Transverse colon (tissue), 4 donors: ENCODE results near the gene LACTBL1. TPM values are rescaled to one million over a fixed set of nuclear protein-coding genes. Genes with fewer than 3 reads are reported as not detected.

Experiments
- DNase-seq: peaks from one replicate; pipeline ENCODE4 v3.0.0-alpha.2; 2019
- H3K27ac ChIP-seq, 4 donors: fragments of 200-600 bp; sonication (generic); 2 replicates each; pipeline ENCODE4 v1.5.1; 2016 to 2018; ENCODE audit warnings: inconsistent platforms in 4 of 4
- H3K27me3 ChIP-seq: fragments of 200-600 bp; sonication (generic); 2 replicates; pipeline ENCODE4 v1.5.1; 2017; ENCODE audit warnings: inconsistent platforms
- H3K36me3 ChIP-seq, 4 donors: fragments of 200-600 bp; sonication (generic); 2 replicates each; pipeline ENCODE4 v1.5.1; 2017 to 2019; ENCODE audit warnings: inconsistent platforms in 4 of 4
- H3K4me1 ChIP-seq, 4 donors: fragments of 200-600 bp; sonication (generic); 2 replicates each; pipeline ENCODE4 v1.5.1; 2017 to 2020; ENCODE audit warnings: inconsistent platforms in 4 of 4
- H3K4me3 ChIP-seq, 4 donors: fragments of 200-600 bp; sonication (generic); 1 replicate in 1 of 4; 2 replicates in 3 of 4; pipeline versions ENCODE4 v1.5.1 to v1.6.1; 2017 to 2019; ENCODE audit warnings: inconsistent platforms in 4 of 4
- H3K9me3 ChIP-seq, 2 donors: fragments of 200-600 bp; sonication (generic); 2 replicates each; pipeline ENCODE4 v1.5.1; 2017 to 2019; ENCODE audit warnings: inconsistent platforms in 2 of 2
- CTCF ChIP-seq, 5 experiments: fragments of 200-600 bp in 3 of 5; fragments of 450-650 bp in 2 of 5; sonication (generic) in 3 of 5; IDR thresholded peaks; 1 replicate in 2 of 5; 2 replicates in 3 of 5; pipeline ENCODE4 v1.5.1; 2016 to 2017; ENCODE audit warnings: antibody characterized with exemption in 5 of 5, inconsistent platforms in 3 of 5, mild to moderate bottlenecking in 2 of 5, moderate library complexity in 1 of 5
- EP300 ChIP-seq: sonication (generic); formaldehyde crosslinking; IDR thresholded peaks from one replicate; pipeline ENCODE4 v1.6.1; 2017; ENCODE audit warnings: antibody characterized with exemption, low read depth
- POLR2A ChIP-seq: fragments of 450-650 bp; IDR thresholded peaks from one replicate; pipeline ENCODE4 v1.6.1; 2016; ENCODE audit warnings: antibody characterized with exemption, mild to moderate bottlenecking, moderate library complexity
- POLR2AphosphoS5 ChIP-seq, 3 donors: sonication (generic); formaldehyde crosslinking; IDR thresholded peaks; one replicate each; pipeline ENCODE4 v1.6.1; 2016; ENCODE audit warnings: antibody characterized with exemption in 3 of 3
- WGBS, 2 donors: methylation state at CpG; one replicate each; pipeline ENCODE4 v1.1.5; 2018; ENCODE audit warnings: low coverage in 1 of 2; 5-methylcytosine and 5-hydroxymethylcytosine counted together
- in situ Hi-C, 4 donors: fragments of 200-750 bp; cut with MboI; loops; one replicate each; pipeline versions ENCODE4 v1.15.0 to v1.15.1; 2017; ENCODE audit warnings: low sequenced_read_pairs in 3 of 4, low pct_ligation_motif_present in 1 of 4, low pct_unique_long_range_greater_than_20kb in 1 of 4
- intact Hi-C: fragments of 100-400 bp; cut with DNase I; formaldehyde crosslinking; loops from one replicate; pipeline ENCODE4 v1.15.1; 2023; ENCODE audit warnings: low total_unique reads
- total RNA-seq, 4 donors: library from RNA; depleted of rRNA; stranded (reverse); fragments of >200 nt; gene quantifications; one replicate each; pipeline ENCODE4 v1.1.0, GENCODE V29; 2016

Gene LACTBL1
- total RNA-seq, 4 donors from 2014 or later, result not detected

DNA sequence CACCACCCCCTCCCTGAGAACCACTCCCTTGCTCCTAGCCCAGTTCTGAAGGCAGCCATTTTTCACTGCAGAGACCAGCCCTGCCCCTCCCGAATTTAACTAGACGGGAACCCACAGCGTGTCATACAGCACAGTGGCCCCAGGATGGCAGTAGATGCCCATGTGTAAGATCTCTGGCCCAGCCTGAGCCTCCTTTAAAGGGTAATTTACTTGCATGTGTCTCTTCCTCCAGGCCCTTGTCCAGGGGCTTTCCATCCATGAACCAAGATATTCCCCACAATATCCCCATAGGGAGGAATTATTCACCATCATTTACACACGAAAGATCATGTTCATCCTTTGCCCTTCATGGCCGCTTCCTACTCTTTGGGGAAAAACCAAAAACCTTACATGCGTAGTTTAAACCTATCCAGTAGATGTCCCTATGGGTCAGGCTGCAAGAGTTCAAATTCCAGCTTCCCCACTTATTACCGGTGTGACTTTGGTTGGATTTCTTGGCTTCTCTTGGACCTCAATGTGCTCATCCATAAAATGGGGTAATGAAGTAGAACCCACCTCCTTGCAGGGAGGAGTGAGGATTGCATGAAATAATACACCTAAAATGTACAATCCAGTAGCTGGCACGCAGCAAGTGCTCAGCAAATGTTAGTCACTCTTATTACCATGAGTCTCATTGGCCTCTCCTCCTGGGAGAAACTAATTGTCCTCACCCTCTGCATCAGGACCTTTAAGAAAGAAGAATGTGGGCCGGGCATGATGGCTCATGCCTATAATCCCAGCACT is 4.0 kb upstream of the LACTBL1 start:
- Histone ChIP-seq H3K4me3 (no peak overlapping the region), H3K27ac (no peak overlapping the region), H3K36me3 (no peaks in the 10 kb centered on the region), H3K9me3 (no peaks in the 10 kb centered on the region), H3K4me1 (peaks cover 0 to 3% (median 0%) of the 10 kb centered on the region in 4 donors), H3K27me3 (peaks cover 8% of the 10 kb centered on the region)
- WGBS, 2 donors, result 13 to 37% methylated on average over 3 to 9 of the region's 9 CpGs
- peak; percentile 63 for DNase-seq
- in situ Hi-C loops (loop anchor here in 3 of 4 donors (10.0 to 25.0 kb wide), 2 partner anchors 208 to 211 kb away; no protein-coding TSS in a partner anchor), intact Hi-C loops (loop anchor here (10.0 kb wide), 1 partner anchor 208 kb away; no protein-coding TSS in a partner anchor)
- TF ChIP-seq POLR2A (no peak), POLR2AphosphoS5 (IDR thresholded peaks at IDR 0.05) (no peak), EP300 (no peak), CTCF (IDR thresholded peaks at IDR 0.05) (peak; percentile 44 to 83 (median 72))

- H3K27me3 ChIP-seq, result peaks cover 8% of the 10 kb centered on the region
- no peak overlapping the region for H3K4me3 ChIP-seq
- no peak overlapping the region for H3K27ac ChIP-seq
- intact Hi-C loops, result loop anchor here (10.0 kb wide), 1 partner anchor 209 kb away; no protein-coding TSS in a partner anchor
- H3K36me3 ChIP-seq, result no peaks in the 10 kb centered on the region
- WGBS, 2 donors, result 49 to 59% methylated on average over 4 of the region's 4 CpGs
- peaks cover 0 to 3% (median 0%) of the 10 kb centered on the region in 4 donors for H3K4me1 ChIP-seq
- no peaks in the 10 kb centered on the region for H3K9me3 ChIP-seq
- TF ChIP-seq EP300, result no peak
- no peak for TF ChIP-seq POLR2A
- in situ Hi-C loops, result loop anchor here in 3 of 4 donors (10.0 to 25.0 kb wide), 2 partner anchors 209 to 211 kb away; no protein-coding TSS in a partner anchor
- no peak for DNase-seq
Observed at GRCh38 chr1:22976127-22976460, 3.4 kb upstream of the LACTBL1 start.

- WGBS, 2 donors, result 82% methylated on average over 2 to 3 of the region's 3 CpGs
- Histone ChIP-seq H3K27me3 (peaks cover 8% of the 10 kb centered on the region), H3K4me3 (no peak overlapping the region), H3K4me1 (peaks cover 0 to 3% (median 0%) of the 10 kb centered on the region in 4 donors), H3K36me3 (no peaks in the 10 kb centered on the region), H3K9me3 (no peaks in the 10 kb centered on the region), H3K27ac (no peak overlapping the region)
- in situ Hi-C loops (loop anchor here in 3 of 4 donors (10.0 to 25.0 kb wide), 2 partner anchors 209 to 212 kb away; no protein-coding TSS in a partner anchor), intact Hi-C loops (loop anchor here (10.0 kb wide), 1 partner anchor 209 kb away; no protein-coding TSS in a partner anchor)
- no peak for DNase-seq
- TF ChIP-seq CTCF (IDR thresholded peaks at IDR 0.05), result no peak
- TF ChIP-seq EP300, result no peak
Observed at GRCh38 chr1:22975694-22976093, 3.0 kb upstream of the LACTBL1 start.

GRCh38 chr1:22971611-22972405 is 858 bp downstream of the LACTBL1 start:
- Histone ChIP-seq H3K4me1 (peaks cover 8 to 17% (median 9%) of the 10 kb centered on the region in 4 donors), H3K27ac (no peak overlapping the region), H3K27me3 (peaks cover 8% of the 10 kb centered on the region), H3K36me3 (no peaks in the 10 kb centered on the region), H3K4me3 (no peak overlapping the region), H3K9me3 (no peaks in the 10 kb centered on the region)
- WGBS, 2 donors, result 56 to 59% methylated on average over 4 to 5 of the region's 5 CpGs
- in situ Hi-C loops, result loop anchor here in 2 of 4 donors (10.0 kb wide), 1 partner anchor 213 kb away; no protein-coding TSS in a partner anchor
- TF ChIP-seq EP300 (no peak), POLR2AphosphoS5 (IDR thresholded peaks at IDR 0.05) (no peak), CTCF (IDR thresholded peaks at IDR 0.05) (no peak), POLR2A (no peak)
- DNase-seq, result no peak
- intact Hi-C loops, result loop anchor here (10.0 kb wide), 1 partner anchor 213 kb away; no protein-coding TSS in a partner anchor
